ENCODE data around the gene MYO1F.

GRCh38 chr19:8608941-8609278 is 31.7 kb upstream of the MYO1F start:
- TF ChIP-seq CTCF (IDR thresholded peaks at IDR 0.05; ENCODE audit: borderline replicate concordance, extremely low read depth, low read length, poor library complexity, severe bottlenecking), result no peak
- no peak for TF ChIP-seq EZH2 (IDR thresholded peaks at IDR 0.05; ENCODE audit: borderline replicate concordance, low read depth, low read length, severe bottlenecking)

All from DND-41 (cell line).